Naive thymus-derived CD4-positive, alpha-beta T cell (primary cell): ENCODE measurements around the gene INSC. TPM values are rescaled to one million over a fixed set of nuclear protein-coding genes. Genes with fewer than 3 reads are reported as not detected.
A peak's percentile ranks its signal among the peaks of the same experiment; 100 is the strongest.

Experiments
- ATAC-seq: fragments of 150-1000 bp; cut with Tn5 transposase; 2 replicates; pipeline ENCODE4 v1.10.0; 2021; ENCODE audit warnings: mild to moderate bottlenecking, moderate library complexity
- CTCF ChIA-PET: fragments of 350-600 bp; sonication (Branson Sonifier 250); formaldehyde crosslinking; loops from one replicate; lab custom pipeline; 2021; ENCODE audit warnings: antibody characterized with exemption; lab: Charles Lee
- POLR2A ChIA-PET: fragments of 350-600 bp; sonication (Branson Sonifier 250); formaldehyde crosslinking; loops from one replicate; lab custom pipeline; 2021; ENCODE audit warnings: antibody characterized with exemption, inconsistent platforms; lab: Charles Lee
- DNase-seq, 9 donors: peaks; one replicate each; pipeline versions ENCODE4 v3.0.0 to v3.0.0-alpha.2; 2020 to 2022; ENCODE audit warnings: mixed read lengths in 1 of 9
- H3K27ac ChIP-seq: one replicate; pipeline ENCODE4 v1.7.0; 2013; ENCODE audit warnings: mild to moderate bottlenecking, low read depth, low read length, moderate library complexity
- H3K27me3 ChIP-seq, 2 donors: one replicate each; pipeline ENCODE4 v1.7.0; 2013; ENCODE audit warnings: low read length in 2 of 2, mild to moderate bottlenecking in 2 of 2, moderate library complexity in 2 of 2; ENCODE audit not compliant: control insufficient read depth in 2 of 2, insufficient read depth in 2 of 2
- H3K36me3 ChIP-seq, 3 experiments: 1 replicate in 2 of 3; 2 replicates in 1 of 3; pipeline ENCODE4 v1.7.0; 2013; ENCODE audit warnings: low read length in 3 of 3, mild to moderate bottlenecking in 3 of 3, moderate library complexity in 1 of 3; ENCODE audit not compliant: insufficient read depth in 3 of 3, control insufficient read depth in 2 of 3
- H3K4me1 ChIP-seq, 2 donors: one replicate each; pipeline ENCODE4 v1.7.0; 2013; ENCODE audit warnings: low read length in 2 of 2, mild to moderate bottlenecking in 2 of 2, moderate library complexity in 1 of 2; ENCODE audit not compliant: control insufficient read depth in 2 of 2, insufficient read depth in 2 of 2
- H3K4me3 ChIP-seq: 2 replicates; pipeline ENCODE4 v1.7.0; 2013; ENCODE audit warnings: mild to moderate bottlenecking, low read length
- H3K9me3 ChIP-seq, 3 experiments: 1 replicate in 2 of 3; 2 replicates in 1 of 3; pipeline ENCODE4 v1.7.0; 2013; ENCODE audit warnings: low read length in 3 of 3; ENCODE audit not compliant: control insufficient read depth in 2 of 3
- H3K27ac Mint-ChIP-seq, 9 donors: one replicate each; pipeline ENCODE4 v1.8.0; 2020 to 2022; ENCODE audit warnings: mixed read lengths in 9 of 9, mild to moderate bottlenecking in 8 of 9, moderate library complexity in 5 of 9, inconsistent platforms in 2 of 9
- H3K27me3 Mint-ChIP-seq, 5 donors: one replicate each; pipeline ENCODE4 v1.8.0; 2021 to 2022; ENCODE audit warnings: mixed read lengths in 5 of 5, mild to moderate bottlenecking in 1 of 5
- H3K36me3 Mint-ChIP-seq, 5 donors: one replicate each; pipeline ENCODE4 v1.8.0; 2020 to 2022; ENCODE audit warnings: mixed read lengths in 5 of 5, mild to moderate bottlenecking in 3 of 5, inconsistent platforms in 1 of 5
- H3K4me1 Mint-ChIP-seq, 7 donors: one replicate each; pipeline ENCODE4 v1.8.0; 2020 to 2022; ENCODE audit warnings: mixed read lengths in 7 of 7, mild to moderate bottlenecking in 3 of 7, inconsistent platforms in 1 of 7
- H3K4me3 Mint-ChIP-seq, 10 donors: one replicate each; pipeline ENCODE4 v1.8.0; 2020 to 2022; ENCODE audit warnings: mild to moderate bottlenecking in 10 of 10, mixed read lengths in 10 of 10, moderate library complexity in 6 of 10, inconsistent platforms in 2 of 10
- H3K9me3 Mint-ChIP-seq, 11 donors: one replicate each; pipeline ENCODE4 v1.8.0; 2020 to 2022; ENCODE audit warnings: mixed read lengths in 11 of 11, mild to moderate bottlenecking in 4 of 11, inconsistent platforms in 1 of 11, moderate library complexity in 1 of 11
- intact Hi-C, 2 donors: fragments of 100-400 bp; cut with micrococcal nuclease; formaldehyde crosslinking; loops; one replicate each; pipeline ENCODE4 v1.15.1; 2023
- polyA plus RNA-seq, 2 donors: library from polyadenylated mRNA; unstranded; fragments of 300-500 nt; fragmentation: Illumina TruSeq; gene quantifications; one replicate each; pipeline ENCODE4 v1.2.3, GENCODE V29; 2021
- total RNA-seq, 6 experiments: library from RNA in 5 of 6; stranded (reverse) in 5 of 6; gene quantifications; 1 replicate in 5 of 6; 2 replicates in 1 of 6; pipeline ENCODE4 v1.2.3 and lab custom pipeline; 2021 to 2026

INSC gene
- total and polyA plus RNA-seq, 7 experiments from 2014 or later = 0.14 to 0.56 (median 0.22) TPM; not detected in 2

- Mint-ChIP-seq H3K4me1 (peaks cover 0 to 2% (median 0%) of the 10 kb centered on the region in 7 donors), H3K36me3 (peaks cover 0 to 4% (median 0%) of the 10 kb centered on the region in 5 donors), H3K9me3 (peaks cover 0 to 3% (median 0%) of the 10 kb centered on the region in 11 donors), H3K27me3 (peaks cover 15 to 39% (median 35%) of the 10 kb centered on the region in 5 donors), H3K27ac (no peak overlapping the region), H3K4me3 (no peak overlapping the region)
- CTCF ChIA-PET = no interaction called here
- DNase-seq (no peak), ATAC-seq (no peak)
- H3K4me1 ChIP-seq = no peaks in the 10 kb centered on the region
- intact Hi-C loops = no loop called here
- POLR2A ChIA-PET = no interaction called here
- H3K4me3 ChIP-seq = no peak overlapping the region
- H3K36me3 ChIP-seq = no peaks in the 10 kb centered on the region
- no peaks in the 10 kb centered on the region for H3K27me3 ChIP-seq
- no peaks in the 10 kb centered on the region for H3K9me3 ChIP-seq
- H3K27ac ChIP-seq = no peak overlapping the region
Measured at GRCh38 chr11:15097411-15097810, 17.3 kb upstream of the INSC start.

- Mint-ChIP-seq H3K4me1 (peaks cover 0 to 2% (median 0%) of the 10 kb centered on the region in 7 donors), H3K36me3 (peaks cover 0 to 7% (median 0%) of the 10 kb centered on the region in 5 donors), H3K27ac (no peak overlapping the region), H3K9me3 (peaks cover 0 to 18% (median 4%) of the 10 kb centered on the region in 11 donors), H3K27me3 (peaks cover 15 to 43% (median 33%) of the 10 kb centered on the region in 5 donors), H3K4me3 (no peak overlapping the region)
- H3K27ac ChIP-seq = no peak overlapping the region
- H3K4me3 ChIP-seq = no peak overlapping the region
- ChIA-PET CTCF (interaction anchor here (0.7 to 1.7 kb wide), 2 partner anchors 17 to 109 kb away, joined by 3 read pairs; no protein-coding TSS in a partner anchor), POLR2A (no interaction called here)
- no peaks in the 10 kb centered on the region for H3K36me3 ChIP-seq
- intact Hi-C loops = no loop called here
- no peaks in the 10 kb centered on the region for H3K27me3 ChIP-seq
- H3K9me3 ChIP-seq = no peaks in the 10 kb centered on the region
- DNase-seq = no peak
- ATAC-seq = no peak
- no peaks in the 10 kb centered on the region for H3K4me1 ChIP-seq
Measured at GRCh38 chr11:15099267-15099666, 15.5 kb upstream of the INSC start.

GRCh38 chr11:15101072-15101709 lies 13.5 kb upstream of the INSC start:
- Mint-ChIP-seq H3K27ac (no peak overlapping the region), H3K36me3 (peaks cover 0 to 7% (median 0%) of the 10 kb centered on the region in 5 donors), H3K4me1 (peaks cover 0 to 3% (median 0%) of the 10 kb centered on the region in 7 donors), H3K9me3 (peaks cover 0 to 23% (median 6%) of the 10 kb centered on the region in 11 donors), H3K4me3 (no peak overlapping the region), H3K27me3 (peaks cover 15 to 38% (median 29%) of the 10 kb centered on the region in 5 donors)
- H3K36me3 ChIP-seq = no peaks in the 10 kb centered on the region
- ChIA-PET CTCF (interaction anchor here (0.6 to 1.9 kb wide), 4 partner anchors 9 to 295 kb away, joined by 3 to 11 read pairs (median 3); no protein-coding TSS in a partner anchor), POLR2A (interaction anchor here (0.7 kb wide), 1 partner anchor 632 kb away, joined by 4 read pairs; no protein-coding TSS in a partner anchor)
- no peaks in the 10 kb centered on the region for H3K4me1 ChIP-seq
- no peaks in the 10 kb centered on the region for H3K27me3 ChIP-seq
- no peaks in the 10 kb centered on the region for H3K9me3 ChIP-seq
- intact Hi-C loops = loop anchor here (1.0 kb wide), 2 partner anchors 58 to 107 kb away; no protein-coding TSS in a partner anchor
- DNase-seq (peak in 6 of 9 donors; percentile 11 to 43 (median 22)), ATAC-seq (peak; percentile 74)
- no peak overlapping the region for H3K4me3 ChIP-seq
- no peak overlapping the region for H3K27ac ChIP-seq

- ATAC-seq (no peak), DNase-seq (no peak)
- H3K27ac Mint-ChIP-seq = peak overlapping the region in 1 of 9 donors; percentile 2
- peaks cover 6 to 29% (median 8%) of the 10 kb centered on the region in 5 donors for H3K27me3 Mint-ChIP-seq
- intact Hi-C loops = no loop called here
- ChIA-PET CTCF (no interaction called here), POLR2A (no interaction called here)
- peaks cover 0 to 3% (median 0%) of the 10 kb centered on the region in 5 donors for H3K36me3 Mint-ChIP-seq
- Histone ChIP-seq H3K36me3 (no peaks in the 10 kb centered on the region), H3K4me1 (no peaks in the 10 kb centered on the region), H3K27ac (no peak overlapping the region), H3K27me3 (no peaks in the 10 kb centered on the region), H3K9me3 (no peaks in the 10 kb centered on the region), H3K4me3 (no peak overlapping the region)
- peaks cover 0 to 16% (median 0%) of the 10 kb centered on the region in 7 donors for H3K4me1 Mint-ChIP-seq
- peaks cover 0 to 23% (median 6%) of the 10 kb centered on the region in 11 donors for H3K9me3 Mint-ChIP-seq
- H3K4me3 Mint-ChIP-seq = no peak overlapping the region
Measured at GRCh38 chr11:15104166-15104565, 10.6 kb upstream of the INSC start.

GRCh38 chr11:15106201-15106965 lies 8.3 kb upstream of the INSC start:
- POLR2A ChIA-PET = no interaction called here
- no peak overlapping the region for H3K4me3 ChIP-seq
- H3K27ac ChIP-seq = no peak overlapping the region
- CTCF ChIA-PET = no interaction called here
- Mint-ChIP-seq H3K9me3 (peaks cover 0 to 23% (median 6%) of the 10 kb centered on the region in 11 donors), H3K4me3 (no peak overlapping the region), H3K36me3 (peaks cover 0 to 3% (median 0%) of the 10 kb centered on the region in 5 donors), H3K27me3 (peaks cover 0 to 9% (median 0%) of the 10 kb centered on the region in 5 donors), H3K4me1 (peaks cover 0 to 18% (median 0%) of the 10 kb centered on the region in 7 donors), H3K27ac (no peak overlapping the region)
- H3K27me3 ChIP-seq = no peaks in the 10 kb centered on the region
- H3K36me3 ChIP-seq = no peaks in the 10 kb centered on the region
- DNase-seq = no peak
- H3K4me1 ChIP-seq = no peaks in the 10 kb centered on the region
- intact Hi-C loops = no loop called here
- H3K9me3 ChIP-seq = no peaks in the 10 kb centered on the region
- no peak for ATAC-seq

GRCh38 chr11:15107730-15108515 lies 6.8 kb upstream of the INSC start:
- Mint-ChIP-seq H3K4me3 (no peak overlapping the region), H3K36me3 (peaks cover 0 to 3% (median 0%) of the 10 kb centered on the region in 5 donors), H3K27me3 (peaks cover 0 to 3% (median under 1%) of the 10 kb centered on the region in 5 donors), H3K27ac (no peak overlapping the region), H3K9me3 (peaks cover 0 to 19% (median 5%) of the 10 kb centered on the region in 11 donors), H3K4me1 (peaks cover 0 to 18% (median 0%) of the 10 kb centered on the region in 7 donors)
- no peak overlapping the region for H3K27ac ChIP-seq
- no peak overlapping the region for H3K4me3 ChIP-seq
- ChIA-PET CTCF (no interaction called here), POLR2A (no interaction called here)
- H3K36me3 ChIP-seq = no peaks in the 10 kb centered on the region
- ATAC-seq (no peak), DNase-seq (no peak)
- intact Hi-C loops = no loop called here
- H3K27me3 ChIP-seq = no peaks in the 10 kb centered on the region
- H3K4me1 ChIP-seq = no peaks in the 10 kb centered on the region
- no peaks in the 10 kb centered on the region for H3K9me3 ChIP-seq
